ENCODE measurements around the gene TRAF1. TPM values are rescaled to one million over a fixed set of nuclear protein-coding genes. Genes with fewer than 3 reads are reported as not detected.

TRAF1 gene
- total and polyA plus RNA-seq, 4 donors, result 0.38 to 2.6 (median 0.71) TPM

DNA sequence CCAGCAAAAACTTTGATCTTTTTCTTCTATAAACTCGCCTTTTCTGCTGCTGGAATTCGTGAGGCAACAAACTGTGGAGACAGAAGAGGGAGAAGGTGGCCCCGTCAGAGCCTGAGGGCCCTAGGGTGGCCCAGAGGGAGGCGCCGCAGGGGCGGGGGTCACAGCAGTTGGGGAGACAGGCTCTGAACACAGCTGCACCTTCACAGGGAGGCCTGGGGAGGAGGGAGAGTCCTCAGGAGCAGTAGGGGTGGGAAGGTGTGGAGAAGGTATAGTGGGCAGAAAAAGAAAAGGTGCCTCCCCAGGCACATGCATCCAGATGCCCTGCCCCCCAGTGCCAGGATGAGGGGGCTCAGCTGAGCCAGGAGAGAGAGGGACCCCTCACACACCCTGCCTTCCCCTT is 64.7 kb downstream of the TRAF1 start:
- TF ChIP-seq, protein P1, sequence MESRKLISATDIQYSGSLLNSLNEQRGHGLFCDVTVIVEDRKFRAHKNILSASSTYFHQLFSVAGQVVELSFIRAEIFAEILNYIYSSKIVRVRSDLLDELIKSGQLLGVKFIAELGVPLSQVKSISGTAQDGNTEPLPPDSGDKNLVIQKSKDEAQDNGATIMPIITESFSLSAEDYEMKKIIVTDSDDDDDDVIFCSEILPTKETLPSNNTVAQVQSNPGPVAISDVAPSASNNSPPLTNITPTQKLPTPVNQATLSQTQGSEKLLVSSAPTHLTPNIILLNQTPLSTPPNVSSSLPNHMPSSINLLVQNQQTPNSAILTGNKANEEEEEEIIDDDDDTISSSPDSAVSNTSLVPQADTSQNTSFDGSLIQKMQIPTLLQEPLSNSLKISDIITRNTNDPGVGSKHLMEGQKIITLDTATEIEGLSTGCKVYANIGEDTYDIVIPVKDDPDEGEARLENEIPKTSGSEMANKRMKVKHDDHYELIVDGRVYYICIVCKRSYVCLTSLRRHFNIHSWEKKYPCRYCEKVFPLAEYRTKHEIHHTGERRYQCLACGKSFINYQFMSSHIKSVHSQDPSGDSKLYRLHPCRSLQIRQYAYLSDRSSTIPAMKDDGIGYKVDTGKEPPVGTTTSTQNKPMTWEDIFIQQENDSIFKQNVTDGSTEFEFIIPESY (IDR thresholded peaks at IDR 0.05), result no peak
- TF ChIP-seq JUND (IDR thresholded peaks at IDR 0.05) (no peak), HNF4G (IDR thresholded peaks at IDR 0.05) (no peak), NR2F2 (IDR thresholded peaks at IDR 0.05) (no peak), HNF4A (conservative IDR thresholded peaks at IDR 0.05) (no peak), SP1 (IDR thresholded peaks at IDR 0.05) (no peak), TAF1 (conservative IDR thresholded peaks at IDR 0.05) (no peak), RAD21 (IDR thresholded peaks at IDR 0.05) (no peak), EGR1 (IDR thresholded peaks at IDR 0.05; ENCODE audit: low read depth in 2 of 2) (no peak)
- TF ChIP-seq, protein P2, sequence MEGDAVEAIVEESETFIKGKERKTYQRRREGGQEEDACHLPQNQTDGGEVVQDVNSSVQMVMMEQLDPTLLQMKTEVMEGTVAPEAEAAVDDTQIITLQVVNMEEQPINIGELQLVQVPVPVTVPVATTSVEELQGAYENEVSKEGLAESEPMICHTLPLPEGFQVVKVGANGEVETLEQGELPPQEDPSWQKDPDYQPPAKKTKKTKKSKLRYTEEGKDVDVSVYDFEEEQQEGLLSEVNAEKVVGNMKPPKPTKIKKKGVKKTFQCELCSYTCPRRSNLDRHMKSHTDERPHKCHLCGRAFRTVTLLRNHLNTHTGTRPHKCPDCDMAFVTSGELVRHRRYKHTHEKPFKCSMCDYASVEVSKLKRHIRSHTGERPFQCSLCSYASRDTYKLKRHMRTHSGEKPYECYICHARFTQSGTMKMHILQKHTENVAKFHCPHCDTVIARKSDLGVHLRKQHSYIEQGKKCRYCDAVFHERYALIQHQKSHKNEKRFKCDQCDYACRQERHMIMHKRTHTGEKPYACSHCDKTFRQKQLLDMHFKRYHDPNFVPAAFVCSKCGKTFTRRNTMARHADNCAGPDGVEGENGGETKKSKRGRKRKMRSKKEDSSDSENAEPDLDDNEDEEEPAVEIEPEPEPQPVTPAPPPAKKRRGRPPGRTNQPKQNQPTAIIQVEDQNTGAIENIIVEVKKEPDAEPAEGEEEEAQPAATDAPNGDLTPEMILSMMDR (IDR thresholded peaks at IDR 0.05; ENCODE audit: low read depth, low read length, missing input control), result no peak
- TF ChIP-seq, protein P3, sequence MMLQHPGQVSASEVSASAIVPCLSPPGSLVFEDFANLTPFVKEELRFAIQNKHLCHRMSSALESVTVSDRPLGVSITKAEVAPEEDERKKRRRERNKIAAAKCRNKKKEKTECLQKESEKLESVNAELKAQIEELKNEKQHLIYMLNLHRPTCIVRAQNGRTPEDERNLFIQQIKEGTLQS (IDR thresholded peaks at IDR 0.05), result no peak
- Histone ChIP-seq H3K4me1 (ENCODE audit: control insufficient read depth in 4 of 4, insufficient read depth in 4 of 4, low read length in 3 of 4) (no peaks in the 10 kb centered on the region), H3K36me3 (ENCODE audit: control insufficient read depth in 4 of 4, insufficient read depth in 3 of 4, low read depth in 1 of 4, low read length in 3 of 4) (peaks cover 0 to 11% (median 2%) of the 10 kb centered on the region in 4 donors), H3K9me3 (ENCODE audit: control insufficient read depth in 4 of 4, low read length in 3 of 4) (no peaks in the 10 kb centered on the region), H3K27me3 (ENCODE audit: control insufficient read depth in 4 of 4, insufficient read depth in 4 of 4, low read length in 3 of 4) (no peaks in the 10 kb centered on the region), H3K4me3 (ENCODE audit: low read depth in 1 of 3, low read length in 3 of 3) (no peak overlapping the region), H3K9ac (ENCODE audit: low read depth in 1 of 2, low read length in 2 of 2) (no peak overlapping the region), H3K27ac (ENCODE audit: low read depth in 1 of 2, low read length in 2 of 2) (no peak overlapping the region)
- no peak for DNase-seq (ENCODE audit: low spot score)
- WGBS, result 95% methylated on average over 6 of the region's 6 CpGs

DNA sequence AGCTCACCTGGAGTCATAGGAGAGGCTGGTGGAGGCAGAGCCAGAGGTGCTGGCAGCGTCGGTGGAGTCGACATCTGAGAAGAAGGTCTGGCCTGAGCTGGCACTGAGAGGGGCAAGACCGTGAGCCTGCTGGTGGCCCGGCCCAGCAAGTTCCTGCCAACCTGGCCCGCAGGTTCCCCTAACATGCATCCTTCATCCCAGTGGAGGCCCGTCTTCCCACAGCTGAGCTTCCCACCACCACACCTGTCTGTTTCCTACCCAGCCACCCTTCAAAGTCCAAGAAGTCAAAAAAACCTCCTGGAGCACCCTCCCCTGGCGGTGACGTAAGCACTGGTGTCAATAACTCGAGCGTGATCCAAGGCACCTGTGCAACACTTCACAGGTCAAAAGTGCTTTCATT is 66.5 kb downstream of the TRAF1 start:
- Histone ChIP-seq H3K36me3 (ENCODE audit: control insufficient read depth in 4 of 4, insufficient read depth in 3 of 4, low read depth in 1 of 4, low read length in 3 of 4) (peaks cover 0 to 11% (median 2%) of the 10 kb centered on the region in 4 donors), H3K27me3 (ENCODE audit: control insufficient read depth in 4 of 4, insufficient read depth in 4 of 4, low read length in 3 of 4) (no peaks in the 10 kb centered on the region), H3K4me3 (ENCODE audit: low read depth in 1 of 3, low read length in 3 of 3) (no peak overlapping the region), H3K9me3 (ENCODE audit: control insufficient read depth in 4 of 4, low read length in 3 of 4) (no peaks in the 10 kb centered on the region), H3K27ac (ENCODE audit: low read depth in 1 of 2, low read length in 2 of 2) (no peak overlapping the region), H3K9ac (ENCODE audit: low read depth in 1 of 2, low read length in 2 of 2) (no peak overlapping the region), H3K4me1 (ENCODE audit: control insufficient read depth in 4 of 4, insufficient read depth in 4 of 4, low read length in 3 of 4) (peaks cover 0 to 4% (median 0%) of the 10 kb centered on the region in 4 donors)
- TF ChIP-seq SP1 (IDR thresholded peaks at IDR 0.05), result no peak
- TF ChIP-seq GABPA (IDR thresholded peaks at IDR 0.05 in 1 of 2, conservative IDR thresholded peaks at IDR 0.05 in 1 of 2), result no peak
- TF ChIP-seq RAD21 (IDR thresholded peaks at IDR 0.05), result no peak
- no peak for TF ChIP-seq REST (IDR thresholded peaks at IDR 0.05)
- no peak for TF ChIP-seq YY1 (IDR thresholded peaks at IDR 0.05)
- 95% methylated on average over 11 of the region's 11 CpGs for WGBS
- no peak for DNase-seq (ENCODE audit: low spot score)

Data from liver (tissue), 9 donors.